Heart right ventricle (tissue), 16 donors: Measurements from ENCODE around the gene TC2N. TPM values are rescaled to one million over a fixed set of nuclear protein-coding genes. Genes with fewer than 3 reads are reported as not detected.
"Not testable (repeated sequence)": the region's sequence is repeated elsewhere in the genome, so short reads cannot be mapped to it uniquely, and the experiment has no call there.

Experiments used
- ATAC-seq, 8 donors: fragments of 200-7000 bp; cut with Tn5 transposase; one replicate each; pipeline ENCODE4 v1.9.1; 2020; ENCODE audit warnings: mild to moderate bottlenecking in 8 of 8, moderate library complexity in 8 of 8, moderate number of reproducible peaks in 1 of 8
- DNase-seq, 2 donors: peaks; one replicate each; pipeline ENCODE4 v3.0.0-alpha.2; 2020
- H3K27ac ChIP-seq, 10 donors: fragments of 200-600 bp; sonication (generic) in 2 of 10; one replicate each; pipeline versions ENCODE4 v1.5.0 to v1.8.0; 2020 to 2022; ENCODE audit warnings: mild to moderate bottlenecking in 3 of 10
- H3K27me3 ChIP-seq, 7 donors: fragments of 200-600 bp; one replicate each; pipeline ENCODE4 v1.8.0; 2021 to 2022; ENCODE audit warnings: mild to moderate bottlenecking in 2 of 7
- H3K36me3 ChIP-seq, 9 donors: fragments of 200-600 bp; sonication (generic) in 1 of 9; one replicate each; pipeline versions ENCODE4 v1.5.0 to v1.8.0; 2020 to 2022; ENCODE audit warnings: mild to moderate bottlenecking in 2 of 9
- H3K4me1 ChIP-seq, 9 donors: fragments of 200-600 bp; sonication (generic) in 1 of 9; one replicate each; pipeline versions ENCODE4 v1.5.0 to v1.8.0; 2020 to 2022; ENCODE audit warnings: mild to moderate bottlenecking in 4 of 9
- H3K4me3 ChIP-seq, 10 donors: fragments of 200-600 bp; sonication (generic) in 2 of 10; one replicate each; pipeline versions ENCODE4 v1.5.0 to v1.8.0; 2020 to 2022; ENCODE audit warnings: mild to moderate bottlenecking in 7 of 10, moderate library complexity in 2 of 10
- H3K9me3 ChIP-seq, 11 donors: fragments of 200-600 bp in 10 of 11; sonication (generic) in 2 of 11; one replicate each; pipeline versions ENCODE4 v1.5.0 to v1.8.0; 2013 to 2022; ENCODE audit warnings: mild to moderate bottlenecking in 2 of 11, control low read depth in 1 of 11, moderate library complexity in 1 of 11
- WGBS, 2 donors: extraction: QIAGEN DNeasy Blood & Tissue Kit; methylation state at CpG; one replicate each; pipeline ENCODE4 v1.1.7; 2013; ENCODE audit warnings: inconsistent platforms in 1 of 2; 5-methylcytosine and 5-hydroxymethylcytosine counted together
- intact Hi-C, 10 donors: fragments of 100-400 bp; cut with DNase I; formaldehyde crosslinking; loops; one replicate each; pipeline versions ENCODE4 v1.11.1 to v1.14.2; 2022
- polyA plus RNA-seq, 2 donors: library from polyadenylated mRNA; stranded (reverse); fragments of 200-250 nt; gene quantifications; one replicate each; pipeline ENCODE4 v1.2.3, GENCODE V29; 2013
- total RNA-seq, 10 donors: library from RNA; stranded (reverse); fragmentation: NEBNext Ultra II Directional in 3 of 10; extraction: Animal tissue kit (Norgen Biotek cat#: 25700) in 3 of 10; gene quantifications; one replicate each; pipeline versions ENCODE4 v1.2.1 to v1.2.4, GENCODE V29; 2021 to 2023
- TF ChIP-seq, protein P1 (sequence below), 9 donors: fragments of 200-600 bp; sonication (generic) in 2 of 9; IDR thresholded peaks; one replicate each; pipeline versions ENCODE4 v1.5.0 to v1.8.0; 2021 to 2022; ENCODE audit warnings: antibody characterized with exemption in 9 of 9, mild to moderate bottlenecking in 5 of 9, moderate library complexity in 1 of 9
- donor health status: Arrhythmogenic right ventricular cardiomyopathy.
- donor health status: ischemic (EF 13 %, LVEDD 7.1; RV severe dilation, severe dysfunction).
- donor health status: healthy with polysubstance abuse.
- donor health status: DM: no; HTN: yes; CAD: no.
- donor health status: DM: no; HTN: no; CAD: no.
- donor health status: ischemic (EF 25% LVEDD 6.9; RV normal size, moderate dysfunction).
- donor health status: ischemic (EF 25% LVEDD 5.7; RV mildly dilated, moderate dysfunction).
- donor health status: healthy.
- donor health status: DM: yes; HTN: yes; CAD: no.
- donor health status: Ischemic cardiomyopathy.
- donor health status: ischemic (EF 35%, LVEDD 5.7; RV mildly dilated, moderate dysfunction).
- donor health status: nonischemic (EF 11% LVEDD 7.7; RV severe dilation, severe dysfunction).
- donor health status: DM: yes; HTN: yes; CAD: no.
- donor health status: PGD.
- donor health status: ischemic (EF 29% LVEDD 5.4; RV normal size, mild dysfunction).
- donor health status: nonischemic (EF 23%, LVEDD 6.1; RV moderate dilation, normal function).

Gene TC2N
- total and polyA plus RNA-seq, 12 donors: 1.8 to 12.4 (median 3.8) TPM

DNA sequence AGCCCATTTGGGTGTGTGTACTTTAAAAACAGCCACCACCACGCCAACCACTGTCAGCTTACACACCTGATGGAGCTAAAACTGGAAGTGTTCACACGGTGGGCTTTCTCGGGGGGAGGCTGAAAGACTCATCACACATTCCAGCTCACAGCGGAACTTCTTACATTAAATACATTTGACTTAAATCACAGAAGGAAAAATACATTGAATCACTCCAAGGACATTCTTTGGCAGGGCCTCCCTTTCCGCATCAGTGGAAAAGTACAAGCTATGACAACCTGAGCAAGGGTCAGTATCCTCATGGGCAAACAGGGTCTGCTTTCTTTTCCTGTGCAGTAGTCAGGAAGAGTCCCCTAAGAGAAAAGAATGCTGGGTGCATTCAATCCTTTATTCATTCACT lies 31.0 kb upstream of the TC2N start:
- TF ChIP-seq, protein P1, sequence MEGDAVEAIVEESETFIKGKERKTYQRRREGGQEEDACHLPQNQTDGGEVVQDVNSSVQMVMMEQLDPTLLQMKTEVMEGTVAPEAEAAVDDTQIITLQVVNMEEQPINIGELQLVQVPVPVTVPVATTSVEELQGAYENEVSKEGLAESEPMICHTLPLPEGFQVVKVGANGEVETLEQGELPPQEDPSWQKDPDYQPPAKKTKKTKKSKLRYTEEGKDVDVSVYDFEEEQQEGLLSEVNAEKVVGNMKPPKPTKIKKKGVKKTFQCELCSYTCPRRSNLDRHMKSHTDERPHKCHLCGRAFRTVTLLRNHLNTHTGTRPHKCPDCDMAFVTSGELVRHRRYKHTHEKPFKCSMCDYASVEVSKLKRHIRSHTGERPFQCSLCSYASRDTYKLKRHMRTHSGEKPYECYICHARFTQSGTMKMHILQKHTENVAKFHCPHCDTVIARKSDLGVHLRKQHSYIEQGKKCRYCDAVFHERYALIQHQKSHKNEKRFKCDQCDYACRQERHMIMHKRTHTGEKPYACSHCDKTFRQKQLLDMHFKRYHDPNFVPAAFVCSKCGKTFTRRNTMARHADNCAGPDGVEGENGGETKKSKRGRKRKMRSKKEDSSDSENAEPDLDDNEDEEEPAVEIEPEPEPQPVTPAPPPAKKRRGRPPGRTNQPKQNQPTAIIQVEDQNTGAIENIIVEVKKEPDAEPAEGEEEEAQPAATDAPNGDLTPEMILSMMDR (IDR thresholded peaks at IDR 0.05): no peak
- Histone ChIP-seq H3K9me3 (no peaks in the 10 kb centered on the region), H3K27ac (peak overlapping the region in 2 of 10 donors; percentile 71), H3K4me3 (no peak overlapping the region), H3K4me1 (peaks cover 0 to 66% (median 14%) of the 10 kb centered on the region in 9 donors), H3K36me3 (no peaks in the 10 kb centered on the region), H3K27me3 (no peaks in the 10 kb centered on the region)
- DNase-seq (no peak), ATAC-seq (no peak)
- WGBS, 2 donors: 82 to 83% methylated on average over 5 of the region's 5 CpGs
- intact Hi-C loops: no loop called here

DNA sequence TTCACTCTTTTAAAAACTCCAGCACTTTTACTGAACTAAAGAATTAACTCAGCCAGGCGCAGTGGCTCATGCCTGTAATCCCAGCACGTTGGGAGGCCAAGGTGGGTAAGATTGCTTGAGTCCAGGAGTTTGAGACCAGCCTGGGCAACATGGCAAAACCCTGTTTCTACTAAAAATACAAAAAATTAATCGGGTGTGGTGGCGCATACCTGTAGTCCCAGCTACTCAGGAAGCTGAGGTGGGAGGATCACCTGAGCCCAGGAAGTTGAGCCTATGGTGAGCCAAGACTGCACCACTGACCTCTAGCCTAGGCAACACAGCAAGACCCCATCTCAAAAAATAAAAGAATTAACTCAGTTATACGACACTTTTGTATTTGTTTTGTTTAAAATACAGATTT lies 30.4 kb upstream of the TC2N start:
- 88 to 91% methylated on average over 5 of the region's 5 CpGs for WGBS, 2 donors
- DNase-seq, H3K4me3 ChIP-seq, H3K36me3 ChIP-seq, H3K27me3 ChIP-seq, H3K9me3 ChIP-seq, ATAC-seq, intact Hi-C loops: not testable (repeated sequence)
- Histone ChIP-seq H3K4me1 (peaks cover 0 to 62% (median 16%) of the 10 kb centered on the region in 9 donors), H3K27ac (peak overlapping the region in 9 of 10 donors; percentile 22 to 71 (median 63))

GRCh38 chr14:91897106-91897701 lies 29.9 kb upstream of the TC2N start:
- Histone ChIP-seq H3K27me3 (no peaks in the 10 kb centered on the region), H3K36me3 (no peaks in the 10 kb centered on the region), H3K4me1 (peaks cover 0 to 62% (median 20%) of the 10 kb centered on the region in 9 donors), H3K9me3 (no peaks in the 10 kb centered on the region), H3K4me3 (no peak overlapping the region), H3K27ac (peak overlapping the region in 9 of 10 donors; percentile 22 to 71 (median 63))
- TF ChIP-seq, protein P1 (IDR thresholded peaks at IDR 0.05): no peak
- DNase-seq: peak; percentile 53 to 59
- peak; percentile 43 to 85 (median 72) for ATAC-seq
- 43 to 52% methylated on average over 10 of the region's 10 CpGs for WGBS, 2 donors
- intact Hi-C loops: no loop called here

DNA sequence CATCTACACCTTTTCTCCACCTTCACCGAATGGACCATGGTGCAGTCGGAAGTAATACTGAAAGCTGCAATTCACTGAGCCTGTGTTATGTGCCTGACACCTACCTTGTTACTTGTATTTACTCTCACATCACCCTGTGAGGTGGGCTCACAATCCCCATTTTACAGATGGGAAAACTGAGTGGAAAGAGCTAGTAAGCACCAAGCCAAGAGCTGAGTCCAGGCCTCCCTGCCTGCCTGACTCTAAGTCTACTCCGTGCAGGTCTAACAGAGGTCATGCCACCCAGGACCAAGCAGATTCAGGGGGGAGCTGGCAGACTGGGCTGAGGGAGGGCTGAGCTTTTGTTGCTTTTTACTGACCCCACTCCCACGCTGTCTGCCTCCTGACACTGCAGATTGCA lies 29.1 kb upstream of the TC2N start:
- ATAC-seq (no peak), DNase-seq (no peak)
- no peaks in the 10 kb centered on the region for H3K9me3 ChIP-seq
- intact Hi-C loops: no loop called here
- no peaks in the 10 kb centered on the region for H3K36me3 ChIP-seq
- H3K4me3 ChIP-seq: no peak overlapping the region
- WGBS, 2 donors: 89% methylated on average over 4 of the region's 4 CpGs
- peaks cover 0 to 63% (median 23%) of the 10 kb centered on the region in 9 donors for H3K4me1 ChIP-seq
- H3K27ac ChIP-seq: peak overlapping the region in 7 of 10 donors; percentile 6 to 71 (median 62)
- TF ChIP-seq, protein P1 (IDR thresholded peaks at IDR 0.05): no peak
- H3K27me3 ChIP-seq: no peaks in the 10 kb centered on the region

GRCh38 chr14:91893669-91894068 lies 26.3 kb upstream of the TC2N start:
- Histone ChIP-seq H3K36me3 (no peaks in the 10 kb centered on the region), H3K4me3 (no peak overlapping the region), H3K27me3 (no peaks in the 10 kb centered on the region), H3K27ac (peak overlapping the region in 4 of 10 donors; percentile 33 to 81 (median 51)), H3K9me3 (no peaks in the 10 kb centered on the region), H3K4me1 (peaks cover 0 to 67% (median 36%) of the 10 kb centered on the region in 9 donors)
- DNase-seq (no peak), ATAC-seq (no peak)
- 77 to 83% methylated on average over 4 of the region's 4 CpGs for WGBS, 2 donors
- TF ChIP-seq, protein P1 (IDR thresholded peaks at IDR 0.05): no peak
- intact Hi-C loops: no loop called here
